Neural progenitor cell (in vitro differentiated cells): ENCODE results near the gene ZKSCAN1. TPM values are rescaled to one million over a fixed set of nuclear protein-coding genes. Genes with fewer than 3 reads are reported as not detected.

Source experiments
- DNase-seq: peaks from one replicate; pipeline ENCODE4 v3.0.0-alpha.2; 2016; ENCODE audit warnings: low spot score
- H2AFZ ChIP-seq: fragments of 200-600 bp; sonication (generic); replicated peaks from 2 replicates; pipeline ENCODE4 v1.6.1; 2016; ENCODE audit warnings: antibody characterized with exemption
- H3F3A ChIP-seq: fragments of 200-600 bp; sonication (generic); 2 replicates; pipeline ENCODE4 v1.6.1; 2016; ENCODE audit warnings: antibody characterized with exemption, low read depth
- H3K27ac ChIP-seq: fragments of 200-600 bp; sonication (generic); 2 replicates; pipeline ENCODE4 v1.5.1; 2016; ENCODE audit warnings: mild to moderate bottlenecking
- H3K27me3 ChIP-seq: fragments of 200-600 bp; sonication (generic); 2 replicates; pipeline ENCODE4 v1.6.1; 2016; ENCODE audit warnings: mild to moderate bottlenecking, moderate library complexity
- H3K36me3 ChIP-seq: fragments of 200-600 bp; sonication (generic); 2 replicates; pipeline ENCODE4 v1.5.1; 2016
- H3K4me1 ChIP-seq: fragments of 200-600 bp; sonication (generic); 2 replicates; pipeline ENCODE4 v1.6.1; 2016; ENCODE audit warnings: mixed run types
- H3K4me2 ChIP-seq: fragments of 200-600 bp; sonication (generic); 2 replicates; pipeline ENCODE4 v1.6.1; 2016
- H3K4me3 ChIP-seq: fragments of 200-600 bp; sonication (generic); 2 replicates; pipeline ENCODE4 v1.5.1; 2016
- H3K79me2 ChIP-seq: fragments of 200-600 bp; sonication (generic); 2 replicates; pipeline ENCODE4 v1.6.1; 2016; ENCODE audit warnings: low read depth
- H3K9ac ChIP-seq: fragments of 200-600 bp; sonication (generic); 2 replicates; pipeline ENCODE4 v1.6.1; 2016
- H3K9me3 ChIP-seq: fragments of 200-600 bp; sonication (generic); 2 replicates; pipeline ENCODE4 v1.5.1; 2016; ENCODE audit warnings: low read depth
- H4K20me1 ChIP-seq: fragments of 200-600 bp; sonication (generic); 2 replicates; pipeline ENCODE4 v1.6.1; 2016; ENCODE audit warnings: low read depth
- H3K27ac Mint-ChIP-seq: 3 replicates; pipeline ENCODE4 v1.8.0; 2021; ENCODE audit warnings: mixed read lengths
- H3K27me3 Mint-ChIP-seq: 2 replicates; pipeline ENCODE4 v1.8.0; 2022; ENCODE audit warnings: low read depth, mild to moderate bottlenecking, inconsistent platforms, moderate library complexity, mixed read lengths; ENCODE audit not compliant: insufficient read depth
- H3K36me3 Mint-ChIP-seq: 3 replicates; pipeline ENCODE4 v1.8.0; 2021; ENCODE audit warnings: mixed read lengths
- H3K4me1 Mint-ChIP-seq: 3 replicates; pipeline ENCODE4 v1.8.0; 2021; ENCODE audit warnings: mixed read lengths
- H3K4me3 Mint-ChIP-seq: 3 replicates; pipeline ENCODE4 v1.8.0; 2021; ENCODE audit warnings: mild to moderate bottlenecking, moderate library complexity, mixed read lengths
- H3K9me3 Mint-ChIP-seq: 3 replicates; pipeline ENCODE4 v1.8.0; 2020; ENCODE audit warnings: mixed read lengths
- CTCF ChIP-seq: fragments of 200-600 bp; sonication (generic); IDR thresholded peaks from 2 replicates; pipeline ENCODE4 v1.5.1; 2017; ENCODE audit warnings: antibody characterized with exemption, mild to moderate bottlenecking
- EZH2 ChIP-seq: fragments of 200-600 bp; sonication (generic); IDR thresholded peaks from 2 replicates; pipeline ENCODE4 v1.6.1; 2017; ENCODE audit warnings: antibody characterized with exemption, mild to moderate bottlenecking, moderate library complexity
- EZH2phosphoT487 ChIP-seq: fragments of 200-600 bp; sonication (generic); IDR thresholded peaks from 2 replicates; pipeline ENCODE4 v1.6.1; 2017; ENCODE audit warnings: antibody characterized with exemption
- total RNA-seq: library from RNA; depleted of rRNA; stranded (reverse); fragments of >200 nt; gene quantifications from 2 replicates; pipeline ENCODE4 v1.2.3, GENCODE V29; 2015; ENCODE audit warnings: low replicate concordance

ZKSCAN1 gene
- total RNA-seq, 1 donor from 2014 or later, result 43.2 TPM

- Mint-ChIP-seq H3K9me3 (no peaks in the 10 kb centered on the region), H3K36me3 (peaks cover 55% of the 10 kb centered on the region), H3K4me1 (no peaks in the 10 kb centered on the region), H3K27me3 (peaks cover 4% of the 10 kb centered on the region), H3K4me3 (no peak overlapping the region), H3K27ac (no peak overlapping the region)
- Histone ChIP-seq H3F3A (no peaks in the 10 kb centered on the region), H3K4me3 (no peak overlapping the region), H2AFZ (no peak overlapping the region), H3K36me3 (peaks cover 9% of the 10 kb centered on the region), H3K27me3 (no peaks in the 10 kb centered on the region), H3K79me2 (no peaks in the 10 kb centered on the region), H3K9me3 (no peaks in the 10 kb centered on the region), H3K4me2 (no peak overlapping the region), H3K27ac (no peak overlapping the region), H3K4me1 (no peaks in the 10 kb centered on the region), H3K9ac (no peak overlapping the region), H4K20me1 (no peaks in the 10 kb centered on the region)
- DNase-seq, result no peak
- TF ChIP-seq EZH2phosphoT487 (no peak), CTCF (no peak), EZH2 (no peak)
These were observed 20.5 kb downstream of the ZKSCAN1 start for GRCh38 chr7:100035876-100036275.

- Histone ChIP-seq H3K4me2 (no peak overlapping the region), H3F3A (peaks cover 10% of the 10 kb centered on the region), H3K27me3 (no peaks in the 10 kb centered on the region), H2AFZ (no peak overlapping the region), H3K36me3 (peaks cover 4% of the 10 kb centered on the region), H3K79me2 (no peaks in the 10 kb centered on the region), H4K20me1 (no peaks in the 10 kb centered on the region), H3K4me3 (no peak overlapping the region), H3K9me3 (no peaks in the 10 kb centered on the region), H3K9ac (no peak overlapping the region), H3K4me1 (no peaks in the 10 kb centered on the region), H3K27ac (no peak overlapping the region)
- Mint-ChIP-seq H3K4me3 (no peak overlapping the region), H3K9me3 (no peaks in the 10 kb centered on the region), H3K36me3 (peaks cover 40% of the 10 kb centered on the region), H3K27ac (no peak overlapping the region), H3K27me3 (peaks cover 3% of the 10 kb centered on the region), H3K4me1 (no peaks in the 10 kb centered on the region)
- TF ChIP-seq EZH2phosphoT487 (no peak), CTCF (no peak), EZH2 (no peak)
- DNase-seq, result no peak
These were observed 22.9 kb downstream of the ZKSCAN1 start for GRCh38 chr7:100038326-100038725.

GRCh38 chr7:100040575-100040974, 25.2 kb downstream of the ZKSCAN1 start:
- TF ChIP-seq CTCF, result no peak
- TF ChIP-seq EZH2phosphoT487, result no peak
- no peak for TF ChIP-seq EZH2
- H3K27ac Mint-ChIP-seq, result no peak overlapping the region
- Histone ChIP-seq H3K4me1 (no peaks in the 10 kb centered on the region), H3K9me3 (no peaks in the 10 kb centered on the region), H3K27me3 (no peaks in the 10 kb centered on the region), H3K4me2 (no peak overlapping the region), H3K27ac (no peak overlapping the region), H2AFZ (no peak overlapping the region), H4K20me1 (no peaks in the 10 kb centered on the region), H3F3A (peaks cover 10% of the 10 kb centered on the region), H3K4me3 (no peak overlapping the region), H3K36me3 (no peaks in the 10 kb centered on the region), H3K9ac (no peak overlapping the region), H3K79me2 (no peaks in the 10 kb centered on the region)
- H3K9me3 Mint-ChIP-seq, result no peaks in the 10 kb centered on the region
- H3K27me3 Mint-ChIP-seq, result peaks cover 4% of the 10 kb centered on the region
- H3K36me3 Mint-ChIP-seq, result peaks cover 20% of the 10 kb centered on the region
- no peaks in the 10 kb centered on the region for H3K4me1 Mint-ChIP-seq
- H3K4me3 Mint-ChIP-seq, result no peak overlapping the region
- DNase-seq, result no peak
